ENCODE measurements around the gene TLE5.

TLE5 gene

GRCh38 chr19:3100331-3100730 is 38.0 kb upstream of the TLE5 start:
- ATAC-seq: no peak
- TF ChIP-seq BACH2 (CRISPR knock-in tag; IDR thresholded peaks at IDR 0.05; ENCODE audit: borderline replicate concordance): no peak

DNA sequence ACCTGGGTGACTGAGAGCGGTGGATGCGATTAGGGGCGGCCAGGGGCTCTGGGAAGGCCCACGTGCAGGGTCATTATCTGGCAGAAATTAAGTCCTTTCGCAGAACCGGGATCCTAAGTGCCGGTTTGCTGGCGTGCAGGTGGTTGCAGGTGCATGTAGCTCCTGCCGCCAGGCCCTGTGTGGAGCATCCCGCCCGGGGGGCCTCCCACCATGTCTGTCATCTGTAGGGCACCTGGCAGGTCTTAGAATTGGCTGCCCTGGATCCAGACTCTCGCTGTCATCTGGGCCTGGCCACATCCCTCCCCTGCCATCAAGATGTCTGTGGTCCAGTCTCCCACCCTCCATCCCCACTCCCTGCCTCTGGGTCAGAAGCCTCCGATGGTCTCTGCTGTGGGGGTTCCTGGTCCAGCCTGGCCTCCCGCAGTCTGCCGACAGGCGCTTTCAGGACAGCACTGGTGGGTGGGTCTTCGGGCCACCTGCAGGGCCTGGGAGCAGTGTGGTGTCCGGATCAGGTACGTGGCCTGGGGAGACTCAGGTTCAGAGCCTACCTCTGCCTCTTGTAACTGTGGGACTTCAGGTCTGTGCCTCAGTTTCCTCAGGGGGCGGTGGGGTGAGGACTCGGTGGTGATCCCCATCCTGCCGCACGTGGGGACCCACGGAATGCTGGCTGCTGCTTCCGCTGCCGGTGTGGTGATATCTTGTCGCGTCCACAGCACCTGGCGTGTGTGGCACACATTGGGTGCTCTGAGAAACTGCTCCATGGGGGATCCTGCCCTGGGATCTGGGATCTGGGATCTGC is 37.3 kb upstream of the TLE5 start:
- no peak for TF ChIP-seq ZC3H10 (CRISPR knock-in tag; IDR thresholded peaks at IDR 0.05)
- no peak for TF ChIP-seq PPARA (CRISPR knock-in tag; IDR thresholded peaks at IDR 0.05; ENCODE audit: borderline replicate concordance)
- TF ChIP-seq TCF4 (CRISPR knock-in tag; IDR thresholded peaks at IDR 0.05; ENCODE audit: borderline replicate concordance): no peak
- no peak for TF ChIP-seq GLIS3 (CRISPR knock-in tag; IDR thresholded peaks at IDR 0.05)
- no peak for TF ChIP-seq BACH2 (CRISPR knock-in tag; IDR thresholded peaks at IDR 0.05; ENCODE audit: borderline replicate concordance)
- no peak for TF ChIP-seq ISL1 (CRISPR knock-in tag; IDR thresholded peaks at IDR 0.05)
- TF ChIP-seq ZNF565 (CRISPR knock-in tag; conservative IDR thresholded peaks at IDR 0.05; ENCODE audit: low read depth): no peak
- TF ChIP-seq CSDC2 (CRISPR knock-in tag; IDR thresholded peaks at IDR 0.05): no peak
- TF ChIP-seq CREB5 (CRISPR knock-in tag; IDR thresholded peaks at IDR 0.05; ENCODE audit: low read depth): no peak
- no peak for TF ChIP-seq ZFP3 (CRISPR knock-in tag; IDR thresholded peaks at IDR 0.05)
- TF ChIP-seq ESRRG (CRISPR knock-in tag; IDR thresholded peaks at IDR 0.05): no peak
- no peak for TF ChIP-seq OSR1 (CRISPR knock-in tag; IDR thresholded peaks at IDR 0.05)
- ATAC-seq: no peak

DNA sequence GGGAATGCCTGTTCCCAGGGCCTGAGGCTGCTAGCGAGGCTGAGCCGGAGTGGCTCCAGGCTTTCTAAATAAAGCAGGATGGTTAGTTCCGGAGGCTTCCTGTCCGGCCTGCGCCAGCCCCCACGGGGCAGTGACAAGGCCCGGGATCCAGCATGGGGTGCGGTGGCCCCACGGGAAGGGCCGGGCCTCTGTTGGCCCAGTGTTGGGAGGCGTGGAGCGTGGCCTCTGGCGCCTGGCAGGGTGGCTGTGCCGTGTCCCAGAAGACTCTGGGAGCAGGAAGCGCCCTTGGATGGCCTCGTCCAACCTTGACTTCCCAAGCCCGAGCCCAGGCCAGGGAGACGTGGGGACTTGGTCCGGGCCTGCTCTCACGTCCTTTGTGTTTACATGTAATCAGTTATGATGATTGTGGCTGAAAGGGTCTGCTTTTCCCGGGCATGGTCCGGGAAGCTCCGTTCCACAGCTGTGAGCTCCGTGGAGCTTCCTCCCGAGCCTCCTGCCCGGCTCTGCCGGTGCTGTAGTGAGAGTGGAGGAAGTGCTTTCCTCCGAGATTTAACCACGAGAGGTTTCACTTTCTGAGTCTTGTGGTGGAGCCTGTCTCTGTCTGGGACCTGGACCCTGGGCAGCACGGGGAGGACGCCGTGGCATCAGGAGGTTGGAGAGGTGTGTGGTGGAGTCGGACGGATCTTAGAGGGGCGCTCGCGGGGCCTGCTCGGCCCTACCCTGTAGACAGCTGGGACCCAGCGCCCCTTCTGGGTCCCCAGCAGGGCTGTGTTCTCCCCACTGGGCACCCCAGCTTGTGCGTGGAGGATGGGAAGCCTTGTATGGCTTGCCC is 36.4 kb upstream of the TLE5 start:
- no peak for TF ChIP-seq ZFP3 (CRISPR knock-in tag; IDR thresholded peaks at IDR 0.05)
- ATAC-seq: no peak

DNA sequence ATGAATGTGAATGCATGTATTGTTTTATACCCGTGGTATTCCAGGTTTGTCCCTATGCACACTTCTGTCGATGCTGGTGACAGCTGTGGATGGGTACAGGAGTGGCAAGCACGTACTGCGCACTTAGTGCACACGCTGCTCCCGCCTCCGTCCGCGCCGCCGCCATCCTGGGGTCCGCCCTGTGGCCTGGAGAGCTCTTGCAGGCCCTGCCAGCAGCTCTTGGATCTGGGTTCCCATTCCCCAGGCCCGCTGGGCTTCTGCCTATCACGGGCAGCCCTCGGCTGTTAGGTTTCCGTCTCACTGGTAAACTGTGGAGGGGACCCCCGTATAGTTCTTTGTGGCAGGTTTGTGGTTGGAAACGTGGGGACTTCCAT is 35.8 kb upstream of the TLE5 start:
- ATAC-seq: no peak
- TF ChIP-seq OSR1 (CRISPR knock-in tag; IDR thresholded peaks at IDR 0.05) (no peak), ZFP30 (CRISPR knock-in tag; IDR thresholded peaks at IDR 0.05) (no peak), TSHZ2 (CRISPR knock-in tag; IDR thresholded peaks at IDR 0.05) (no peak), CREB5 (CRISPR knock-in tag; IDR thresholded peaks at IDR 0.05; ENCODE audit: low read depth) (no peak), ZC3H10 (CRISPR knock-in tag; IDR thresholded peaks at IDR 0.05) (no peak), SNAI2 (CRISPR knock-in tag; IDR thresholded peaks at IDR 0.05) (no peak), ZFP3 (CRISPR knock-in tag; IDR thresholded peaks at IDR 0.05) (no peak)

GRCh38 chr19:3097442-3097871 is 35.2 kb upstream of the TLE5 start:
- TF ChIP-seq POU6F1 (CRISPR knock-in tag; IDR thresholded peaks at IDR 0.05; ENCODE audit: borderline replicate concordance, low read depth): no peak
- no peak for ATAC-seq

Data from SK-N-SH treated with all-trans-retinoic acid at 6 μM for 48 hours (cell line).